T47D (cell line): ENCODE measurements around the gene MC1R.
A peak's percentile ranks its signal among the peaks of the same experiment; 100 is the strongest.
"Not testable (repeated sequence)": the region's sequence is repeated elsewhere in the genome, so short reads cannot be mapped to it uniquely, and the experiment has no call there.

ENCODE experiments used
- DNase-seq, 2 experiments: peaks; one replicate each; pipeline versions ENCODE4 v3.0.0 to v3.0.0-alpha.2; 2011 to 2012; ENCODE audit warnings: low read depth in 1 of 2, low spot score in 1 of 2
- JUND ChIP-seq: IDR thresholded peaks from 2 replicates; pipeline ENCODE4 v1.6.1; 2012; ENCODE audit warnings: low read depth
- in situ Hi-C: cut with HindIII; loops from 2 replicates; pipeline ENCODE4 v1.10.0; 2016; ENCODE audit warnings: low sequenced_read_pairs, low pct_unique_long_range_greater_than_20kb

MC1R gene

GRCh38 chr16:89918453-89919347 is at the start of gene MC1R:
TSS of gene MC1R (plus strand) at chr16:89918862. CDS start at chr16:89919259, 397 bp downstream.
- in situ Hi-C loops, result no loop called here
- DNase-seq, result no peak
- TF ChIP-seq JUND, result no peak

GRCh38 chr16:89869911-89870310 is 48.8 kb upstream of the MC1R start:
- no peak for DNase-seq
- in situ Hi-C loops, result no loop called here
- TF ChIP-seq JUND, result no peak

DNA sequence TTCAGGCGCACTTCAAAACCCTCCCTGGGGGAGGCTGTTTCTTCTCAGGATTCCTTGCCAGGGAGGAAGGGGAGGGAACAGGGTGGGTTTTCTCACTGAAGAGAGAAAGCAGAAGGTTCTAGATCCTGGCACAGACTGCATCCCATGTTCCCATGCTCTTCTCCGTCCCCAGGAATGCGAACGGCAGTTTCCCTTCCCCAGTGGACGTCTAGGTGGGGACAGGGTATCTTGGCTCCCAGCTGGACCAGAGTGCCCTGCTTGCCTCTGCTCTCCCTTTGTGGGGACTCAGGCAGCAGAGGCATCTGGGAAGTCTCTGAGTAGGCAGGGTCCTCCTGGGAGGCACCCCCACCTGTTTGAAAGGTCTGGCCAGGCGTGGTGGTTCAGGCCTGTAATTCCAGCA is 48.2 kb upstream of the MC1R start:
- no peak for DNase-seq
- TF ChIP-seq JUND, result no peak
- in situ Hi-C loops, result no loop called here

DNA sequence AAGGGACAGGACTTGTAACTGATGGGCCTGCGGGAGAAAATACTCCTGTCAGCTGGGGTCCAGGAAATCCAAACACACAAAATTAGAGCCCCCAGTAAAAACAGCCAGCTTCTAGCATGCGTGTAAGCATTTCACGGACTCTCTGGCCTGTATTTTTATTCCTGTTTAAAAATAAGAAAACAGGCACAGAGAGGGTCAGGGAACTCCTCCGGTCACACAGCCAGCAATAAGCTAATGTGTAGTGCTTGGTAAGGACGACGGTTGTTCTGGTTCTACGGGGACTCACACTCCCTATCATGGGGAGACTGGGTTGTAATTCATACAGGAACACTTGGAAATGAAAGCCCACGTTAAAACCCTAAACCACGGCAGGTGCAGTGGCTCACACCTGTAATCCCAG is 46.8 kb upstream of the MC1R start:
- no peak for DNase-seq
- no peak for TF ChIP-seq JUND
- in situ Hi-C loops, result no loop called here

DNA sequence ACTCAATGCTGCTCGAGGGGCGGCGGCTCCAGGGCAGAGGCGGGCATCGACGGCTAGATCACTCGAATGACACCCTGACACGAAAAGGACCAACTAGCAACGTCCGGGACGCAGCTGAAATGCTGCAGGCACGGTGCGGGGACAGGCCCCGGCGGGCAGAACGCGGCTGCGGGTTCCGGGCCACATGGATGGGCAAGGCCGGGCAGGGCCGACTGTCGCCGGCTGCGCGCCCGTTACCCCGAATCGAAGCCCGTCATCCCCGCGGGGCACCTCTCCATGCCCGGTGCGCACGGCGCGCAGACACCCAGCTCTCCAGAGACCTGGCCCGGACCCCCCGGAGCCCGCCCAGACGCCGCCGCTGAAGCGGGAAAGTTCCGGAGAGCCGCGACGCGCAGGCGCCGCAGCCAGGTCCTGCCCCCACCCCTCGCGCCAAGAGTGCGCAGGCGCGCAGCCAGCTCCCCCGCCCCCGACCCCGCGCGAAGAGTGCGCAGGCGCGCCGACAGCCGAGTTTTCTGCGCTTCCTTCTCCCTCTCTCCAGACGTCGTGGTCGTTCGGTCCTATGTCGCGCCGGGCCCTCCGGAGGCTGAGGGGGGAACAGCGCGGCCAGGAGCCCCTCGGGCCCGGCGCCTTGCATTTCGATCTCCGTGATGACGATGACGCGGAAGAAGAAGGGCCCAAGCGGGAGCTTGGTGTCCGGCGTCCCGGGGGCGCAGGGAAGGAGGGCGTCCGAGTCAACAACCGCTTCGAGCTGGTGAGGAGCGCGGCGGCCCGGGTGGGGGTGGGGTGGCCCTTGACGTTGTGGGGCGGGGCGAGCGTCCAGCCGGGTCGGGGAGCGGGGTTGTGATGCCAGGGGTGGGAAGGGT is 45.3 kb upstream of the MC1R start, which contains the start of gene TCF25:
Gene TCF25, plus strand, starts transcription at position 484 of the 863 bp plus-strand sequence. Its CDS starts 76 bp downstream, at position 560.
- DNase-seq, result peak; percentile 75 to 93
- no peak for TF ChIP-seq JUND
- in situ Hi-C loops, result no loop called here

DNA sequence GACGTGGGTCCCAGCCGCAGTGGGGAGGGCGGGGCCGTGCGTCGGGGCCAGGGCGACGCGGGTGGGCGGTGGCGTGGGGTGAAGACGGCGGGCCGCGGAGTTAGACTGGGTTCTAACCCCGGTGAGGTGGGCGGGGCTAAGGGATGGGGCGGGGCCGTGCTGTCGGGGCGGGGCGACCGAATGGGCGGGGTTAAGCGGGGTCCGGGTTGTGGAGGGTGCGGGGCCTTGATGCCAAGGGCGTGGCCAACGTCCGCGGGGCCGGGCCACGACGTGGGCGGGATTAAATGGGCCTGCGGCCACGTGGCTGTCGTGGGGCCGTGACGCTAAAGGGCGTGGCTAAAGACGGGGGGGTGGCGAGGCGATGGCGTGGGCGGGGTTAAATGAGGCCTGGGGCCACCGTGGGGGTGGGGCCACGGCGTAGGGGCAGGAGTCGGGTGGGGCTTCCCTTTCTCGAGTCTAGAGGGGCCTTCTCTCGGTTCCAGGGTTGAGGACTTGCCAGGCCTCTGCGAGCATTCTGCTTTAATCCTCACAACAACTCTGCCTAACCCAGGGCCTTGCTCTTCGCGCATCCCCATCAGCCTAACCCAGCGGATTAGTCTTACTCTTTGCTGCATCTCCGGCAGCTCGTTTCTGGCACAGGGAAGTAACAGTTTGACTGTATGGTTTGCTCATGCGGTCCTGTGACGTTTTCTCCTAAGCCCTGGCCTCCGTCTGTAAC is 44.5 kb upstream of the MC1R start:
- no peak for TF ChIP-seq JUND
- in situ Hi-C loops, result no loop called here
- DNase-seq, result peak; percentile 92 to 98

GRCh38 chr16:89879123-89879522 is 39.5 kb upstream of the MC1R start:
- in situ Hi-C loops, DNase-seq: not testable (repeated sequence)

DNA sequence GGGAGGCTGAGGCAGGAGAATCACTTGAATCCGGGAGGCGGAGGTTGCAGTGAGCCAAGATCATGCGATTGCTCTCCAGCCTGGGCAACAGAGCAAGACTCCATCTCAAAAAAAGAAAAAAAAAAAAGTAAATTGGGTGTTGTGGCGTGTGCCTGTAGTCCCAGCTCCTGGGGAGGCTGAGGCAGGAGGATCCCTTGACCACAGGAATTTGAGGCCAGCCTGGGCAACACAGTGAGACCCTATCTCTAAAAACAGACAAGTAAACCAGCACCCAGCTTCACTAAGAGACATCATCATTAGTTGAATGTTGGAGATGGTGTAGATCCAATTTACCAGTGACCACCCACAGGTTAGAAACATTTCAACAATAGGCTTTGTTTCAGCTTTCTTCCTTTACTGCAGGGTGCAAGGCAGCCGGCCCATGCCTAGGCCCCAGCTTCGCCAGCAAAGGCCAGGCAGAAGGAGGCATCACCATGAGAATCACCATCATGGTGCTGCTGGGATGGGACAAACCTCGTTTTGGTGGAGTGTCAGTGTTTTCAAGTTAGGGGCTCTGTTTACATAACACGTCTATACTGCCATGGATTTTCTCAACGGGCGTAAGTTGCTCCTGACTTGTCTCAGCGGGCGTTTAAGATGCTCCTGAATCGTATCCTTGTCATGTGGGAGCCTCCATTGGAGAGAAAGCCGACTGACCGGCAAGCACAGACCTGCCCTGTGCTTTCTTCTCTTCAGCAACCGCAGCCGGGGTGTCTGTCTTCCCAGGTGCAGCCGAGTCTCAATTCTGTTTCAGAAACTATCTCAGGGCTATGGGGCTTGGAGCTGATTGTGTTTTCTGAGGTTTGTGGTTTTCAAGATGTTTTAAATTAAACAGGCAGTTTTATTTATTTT is 37.9 kb upstream of the MC1R start:
- in situ Hi-C loops, result no loop called here
- TF ChIP-seq JUND, result no peak
- DNase-seq, result no peak

GRCh38 chr16:89881368-89881730 is 37.3 kb upstream of the MC1R start:
- no peak for DNase-seq
- TF ChIP-seq JUND, result no peak
- in situ Hi-C loops, result no loop called here

DNA sequence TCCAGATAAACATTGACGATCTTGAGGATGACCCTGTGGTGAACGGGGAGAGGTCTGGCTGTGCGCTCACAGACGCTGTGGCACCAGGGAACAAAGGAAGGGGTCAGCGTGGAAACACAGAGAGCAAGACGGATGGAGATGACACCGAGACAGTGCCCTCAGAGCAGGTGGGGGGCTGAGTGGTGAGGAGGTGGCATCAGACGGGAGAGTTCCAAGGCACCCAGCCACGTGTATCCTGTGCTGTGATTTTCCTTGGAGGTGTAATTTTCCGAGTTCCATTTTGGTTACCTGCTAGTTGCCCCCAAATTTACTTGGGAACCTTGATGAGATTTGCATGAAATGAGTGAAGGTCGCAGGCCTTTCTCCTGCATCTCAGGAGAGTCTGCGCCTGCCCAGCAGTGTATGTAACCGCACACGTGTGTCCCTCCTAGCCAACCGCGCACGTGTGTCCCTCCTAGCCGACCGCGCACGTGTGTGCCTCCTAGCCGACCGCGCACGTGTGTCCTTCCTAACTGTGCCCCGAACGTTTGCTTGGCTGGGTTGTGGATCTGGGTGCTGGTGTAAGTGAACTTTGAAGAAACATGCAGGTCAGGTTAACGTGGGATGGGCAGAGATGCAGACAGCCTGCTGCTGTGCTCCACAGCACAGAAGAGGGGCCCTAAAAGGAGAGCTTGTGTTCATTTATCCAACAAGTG is 35.2 kb upstream of the MC1R start:
- no peak for DNase-seq
- in situ Hi-C loops, result no loop called here

GRCh38 chr16:89884041-89884421 is 34.6 kb upstream of the MC1R start:
- no peak for DNase-seq
- TF ChIP-seq JUND, result no peak
- in situ Hi-C loops, result no loop called here

More for the DNA sequence above, 35.2 kb upstream of the MC1R start:
- TF ChIP-seq JUND, result no peak
